HCT116 (cell line): Measurements from ENCODE around the gene SRSF3. TPM values are rescaled to one million over a fixed set of nuclear protein-coding genes. Genes with fewer than 3 reads are reported as not detected.

Experiments
- ATAC-seq: fragments of 200-7000 bp; cut with Tn5 transposase; 2 replicates; pipeline ENCODE4 v1.9.1; 2020; ENCODE audit warnings: mild to moderate bottlenecking, moderate library complexity
- BruUV-seq: library from RNA; stranded (reverse); fragments of 400-500 nt; replicated peaks from 2 replicates; lab custom pipeline; 2021; lab: Mats Ljungman, UMichigan
- CTCF ChIA-PET: fragments of 300-600 bp; sonication (Branson Sonifier 250); formaldehyde crosslinking; loops from one replicate; lab custom pipeline; 2021; ENCODE audit warnings: antibody characterized with exemption; lab: Charles Lee
- POLR2A ChIA-PET: fragments of 300-600, 350-600 bp; sonication (Branson Sonifier 250); formaldehyde crosslinking; loops from one replicate; lab custom pipeline; 2021; ENCODE audit warnings: antibody characterized with exemption; lab: Charles Lee
- RAD21 ChIA-PET, 2 experiments: fragments of 300-600 bp; sonication (Branson Sonifier 250); formaldehyde crosslinking; loops; one replicate each; lab custom pipeline; 2023; ENCODE audit warnings: low total read pairs in 2 of 2; ENCODE audit not compliant: uncharacterized antibody in 2 of 2, unreplicated experiment in 2 of 2, low non-redundant PET in 1 of 2; lab: Charles Lee
- DNase-seq: peaks from one replicate; pipeline ENCODE4 v3.0.0-alpha.2; 2010; ENCODE audit warnings: low read depth, low spot score
- H2AFZ ChIP-seq: fragments of 200-600 bp; shearing (Covaris generic), sonication (generic); 2 replicates; pipeline ENCODE4 v1.6.1; 2017; ENCODE audit warnings: low read depth, mixed run types, mixed read lengths, antibody characterized with exemption, low read length; ENCODE audit not compliant: poor library complexity, severe bottlenecking
- H3K27ac ChIP-seq: 2 replicates; pipeline ENCODE4 v1.5.1; 2012; ENCODE audit warnings: low read depth, low read length
- H3K27me3 ChIP-seq: fragments of 200-600 bp; sonication (generic); 2 replicates; pipeline ENCODE4 v1.6.1; 2016; ENCODE audit warnings: mixed run types, low read length, mixed read lengths; ENCODE audit not compliant: insufficient read depth
- H3K36me3 ChIP-seq, 2 experiments: fragments of 200-500 bp in 1 of 2; fragments of 200-600 bp in 1 of 2; sonication (Bioruptor generic) in 1 of 2; sonication (generic) in 1 of 2; 2 replicates each; pipeline versions ENCODE4 v1.5.1 to v1.6.1; 2014 to 2016; ENCODE audit warnings: low read length in 2 of 2, inconsistent platforms in 1 of 2, mixed read lengths in 1 of 2, mixed run types in 1 of 2; ENCODE audit not compliant: insufficient read depth in 2 of 2, control insufficient read depth in 1 of 2
- H3K4me1 ChIP-seq, 2 experiments: fragments of 200-600 bp in 1 of 2; sonication (generic) in 1 of 2; 2 replicates each; pipeline versions ENCODE4 v1.5.1 to v1.6.1; 2012 to 2017; ENCODE audit warnings: low read length in 2 of 2, inconsistent platforms in 1 of 2, mild to moderate bottlenecking in 1 of 2, mixed read lengths in 1 of 2, mixed run types in 1 of 2, moderate library complexity in 1 of 2; ENCODE audit not compliant: insufficient read depth in 2 of 2, control insufficient read depth in 1 of 2
- H3K4me2 ChIP-seq: fragments of 200-600 bp; sonication (generic); 2 replicates; pipeline ENCODE4 v1.6.1; 2017; ENCODE audit warnings: mixed run types, low read length, mixed read lengths
- H3K4me3 ChIP-seq, 2 experiments: fragments of 200-600 bp in 1 of 2; sonication (generic) in 1 of 2; replicated peaks in 1 of 2; 2 replicates each; pipeline ENCODE4 v1.5.1; 2011 to 2016; ENCODE audit warnings: low read length in 2 of 2, control low read depth in 1 of 2, low read depth in 1 of 2, mild to moderate bottlenecking in 1 of 2, mixed read lengths in 1 of 2, mixed run types in 1 of 2
- H3K79me2 ChIP-seq: fragments of 200-600 bp; sonication (generic); 2 replicates; pipeline ENCODE4 v1.6.1; 2017; ENCODE audit warnings: mild to moderate bottlenecking, mixed run types, low read length, moderate library complexity, mixed read lengths; ENCODE audit not compliant: insufficient read depth
- H3K9ac ChIP-seq: fragments of 200-600 bp; sonication (generic); 2 replicates; pipeline ENCODE4 v1.6.1; 2016; ENCODE audit warnings: low read length, mixed read lengths
- H3K9me2 ChIP-seq: fragments of 200-600 bp; sonication (generic), shearing (Covaris generic); 2 replicates; pipeline ENCODE4 v1.6.1; 2017; ENCODE audit warnings: mixed run types, mild to moderate bottlenecking, moderate library complexity; ENCODE audit not compliant: insufficient read depth
- H3K9me3 ChIP-seq, 2 experiments: fragments of 200-500 bp in 1 of 2; fragments of 200-600 bp in 1 of 2; sonication (Bioruptor generic) in 1 of 2; sonication (generic) in 1 of 2; 2 replicates each; pipeline ENCODE4 v1.6.1; 2014 to 2017; ENCODE audit warnings: low read length in 2 of 2, mixed read lengths in 2 of 2, inconsistent platforms in 1 of 2, low read depth in 1 of 2, mild to moderate bottlenecking in 1 of 2, mixed run types in 1 of 2, moderate library complexity in 1 of 2; ENCODE audit not compliant: control insufficient read depth in 1 of 2, insufficient read depth in 1 of 2
- H4K20me1 ChIP-seq: fragments of 200-600 bp; sonication (generic), shearing (Covaris generic); 2 replicates; pipeline ENCODE4 v1.6.1; 2017; ENCODE audit warnings: mixed run types, mild to moderate bottlenecking, moderate library complexity; ENCODE audit not compliant: insufficient read depth
- CBX3 ChIP-seq: IDR thresholded peaks from 2 replicates; pipeline ENCODE4 v1.6.1; 2012; ENCODE audit warnings: low read depth
- CEBPB ChIP-seq: IDR thresholded peaks from 2 replicates; pipeline ENCODE4 v1.6.1; 2012; ENCODE audit warnings: low read depth
- EGR1 ChIP-seq: IDR thresholded peaks from 2 replicates; pipeline ENCODE4 v1.6.1; 2012; ENCODE audit warnings: low read depth
- ELF1 ChIP-seq: IDR thresholded peaks from 2 replicates; pipeline ENCODE4 v1.6.1; 2012; ENCODE audit warnings: low read depth, borderline replicate concordance
- EZH2 ChIP-seq: fragments of 200-600 bp; sonication (generic); IDR thresholded peaks from 2 replicates; pipeline ENCODE4 v1.6.1; 2017; ENCODE audit warnings: antibody characterized with exemption, mixed run types
- EZH2phosphoT487 ChIP-seq: fragments of 200-600 bp; IDR thresholded peaks from 2 replicates; pipeline ENCODE4 v1.6.1; 2018; ENCODE audit warnings: antibody characterized with exemption, borderline replicate concordance
- FOSL1 ChIP-seq: IDR thresholded peaks from 2 replicates; pipeline ENCODE4 v1.6.1; 2012; ENCODE audit warnings: low read depth
- JUND ChIP-seq: IDR thresholded peaks from 2 replicates; pipeline ENCODE4 v1.6.1; 2012
- POLR2A ChIP-seq: IDR thresholded peaks from 2 replicates; pipeline ENCODE4 v1.7.0; 2011; ENCODE audit warnings: borderline replicate concordance; ENCODE audit not compliant: insufficient read depth, insufficient read length; ENCODE audit errors: extremely low read depth
- POLR2AphosphoS5 ChIP-seq: IDR thresholded peaks from 2 replicates; pipeline ENCODE4 v1.6.1; 2011; ENCODE audit warnings: mild to moderate bottlenecking, low read depth, low read length, moderate library complexity
- SP1 ChIP-seq: IDR thresholded peaks from 2 replicates; pipeline ENCODE4 v1.6.1; 2012; ENCODE audit warnings: low read depth
- TCF7L2 ChIP-seq: IDR thresholded peaks from 2 replicates; pipeline ENCODE4 v1.7.0; 2011; ENCODE audit warnings: borderline replicate concordance, inconsistent platforms; ENCODE audit not compliant: insufficient read depth, insufficient read length; ENCODE audit errors: extremely low read depth
- YY1 ChIP-seq: IDR thresholded peaks from 2 replicates; pipeline ENCODE4 v1.6.1; 2011; ENCODE audit warnings: low read length, low read depth, moderate library complexity, mild to moderate bottlenecking; ENCODE audit not compliant: insufficient replicate concordance; ENCODE audit errors: extremely low read depth
- ZBTB33 ChIP-seq: IDR thresholded peaks from 2 replicates; pipeline ENCODE4 v1.6.1; 2011; ENCODE audit warnings: mild to moderate bottlenecking, low read length, moderate library complexity; ENCODE audit not compliant: insufficient replicate concordance; ENCODE audit errors: extremely low read depth
- ZFX ChIP-seq: fragments of 450-650 bp; IDR thresholded peaks from 2 replicates; pipeline ENCODE4 v1.6.1; 2017
- ZNF274 ChIP-seq: fragments of 200-500 bp; sonication (Bioruptor generic); IDR thresholded peaks from 2 replicates; pipeline ENCODE4 v1.6.1; 2014; ENCODE audit warnings: mild to moderate bottlenecking, low read depth, low read length, inconsistent platforms
- intact Hi-C: fragments of 100-400 bp; cut with micrococcal nuclease; formaldehyde crosslinking; loops from 2 replicates; pipeline ENCODE4 v1.10.0; 2022
- total RNA-seq: library from RNA; stranded (reverse); gene quantifications from one replicate; pipeline ENCODE4 v1.2.1, GENCODE V29; 2021; ENCODE audit not compliant: unreplicated experiment
- TF ChIP-seq, protein P1 (sequence below), 3 experiments: fragments of 200-600 bp in 1 of 3; sonication (generic) in 1 of 3; IDR thresholded peaks in 2 of 3; conservative IDR thresholded peaks in 1 of 3; 2 replicates each; pipeline ENCODE4 v1.5.1; 2012 to 2017; ENCODE audit warnings: low read depth in 2 of 3, low read length in 2 of 3, antibody characterized with exemption in 1 of 3, borderline replicate concordance in 1 of 3, control low read depth in 1 of 3, mild to moderate bottlenecking in 1 of 3, mixed read lengths in 1 of 3, mixed run types in 1 of 3, moderate library complexity in 1 of 3; ENCODE audit not compliant: insufficient read depth in 1 of 3
- TF ChIP-seq, protein P2 (sequence below): IDR thresholded peaks from 2 replicates; pipeline ENCODE4 v1.6.1; 2012; ENCODE audit warnings: low read depth

SRSF3 gene
- total RNA-seq, 1 experiment from 2014 or later: 362 TPM

GRCh38 chr6:36563237-36563927 lies 30.8 kb upstream of the SRSF3 start (continued):
- TF ChIP-seq POLR2AphosphoS5 (no peak), EZH2 (no peak), ZNF274 (no peak)

- POLR2A ChIA-PET: no interaction called here
- TF ChIP-seq POLR2AphosphoS5: no peak
- TF ChIP-seq, protein P1, sequence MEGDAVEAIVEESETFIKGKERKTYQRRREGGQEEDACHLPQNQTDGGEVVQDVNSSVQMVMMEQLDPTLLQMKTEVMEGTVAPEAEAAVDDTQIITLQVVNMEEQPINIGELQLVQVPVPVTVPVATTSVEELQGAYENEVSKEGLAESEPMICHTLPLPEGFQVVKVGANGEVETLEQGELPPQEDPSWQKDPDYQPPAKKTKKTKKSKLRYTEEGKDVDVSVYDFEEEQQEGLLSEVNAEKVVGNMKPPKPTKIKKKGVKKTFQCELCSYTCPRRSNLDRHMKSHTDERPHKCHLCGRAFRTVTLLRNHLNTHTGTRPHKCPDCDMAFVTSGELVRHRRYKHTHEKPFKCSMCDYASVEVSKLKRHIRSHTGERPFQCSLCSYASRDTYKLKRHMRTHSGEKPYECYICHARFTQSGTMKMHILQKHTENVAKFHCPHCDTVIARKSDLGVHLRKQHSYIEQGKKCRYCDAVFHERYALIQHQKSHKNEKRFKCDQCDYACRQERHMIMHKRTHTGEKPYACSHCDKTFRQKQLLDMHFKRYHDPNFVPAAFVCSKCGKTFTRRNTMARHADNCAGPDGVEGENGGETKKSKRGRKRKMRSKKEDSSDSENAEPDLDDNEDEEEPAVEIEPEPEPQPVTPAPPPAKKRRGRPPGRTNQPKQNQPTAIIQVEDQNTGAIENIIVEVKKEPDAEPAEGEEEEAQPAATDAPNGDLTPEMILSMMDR (IDR thresholded peaks at IDR 0.05 in 2 of 3, conservative IDR thresholded peaks at IDR 0.05 in 1 of 3; ENCODE audit: borderline replicate concordance in 1 of 3, insufficient read depth in 1 of 3, low read depth in 2 of 3, low read length in 2 of 3): no peak
- TF ChIP-seq YY1: no peak
- TF ChIP-seq EZH2phosphoT487: no peak
- no peak for TF ChIP-seq POLR2A
- TF ChIP-seq, protein P2, sequence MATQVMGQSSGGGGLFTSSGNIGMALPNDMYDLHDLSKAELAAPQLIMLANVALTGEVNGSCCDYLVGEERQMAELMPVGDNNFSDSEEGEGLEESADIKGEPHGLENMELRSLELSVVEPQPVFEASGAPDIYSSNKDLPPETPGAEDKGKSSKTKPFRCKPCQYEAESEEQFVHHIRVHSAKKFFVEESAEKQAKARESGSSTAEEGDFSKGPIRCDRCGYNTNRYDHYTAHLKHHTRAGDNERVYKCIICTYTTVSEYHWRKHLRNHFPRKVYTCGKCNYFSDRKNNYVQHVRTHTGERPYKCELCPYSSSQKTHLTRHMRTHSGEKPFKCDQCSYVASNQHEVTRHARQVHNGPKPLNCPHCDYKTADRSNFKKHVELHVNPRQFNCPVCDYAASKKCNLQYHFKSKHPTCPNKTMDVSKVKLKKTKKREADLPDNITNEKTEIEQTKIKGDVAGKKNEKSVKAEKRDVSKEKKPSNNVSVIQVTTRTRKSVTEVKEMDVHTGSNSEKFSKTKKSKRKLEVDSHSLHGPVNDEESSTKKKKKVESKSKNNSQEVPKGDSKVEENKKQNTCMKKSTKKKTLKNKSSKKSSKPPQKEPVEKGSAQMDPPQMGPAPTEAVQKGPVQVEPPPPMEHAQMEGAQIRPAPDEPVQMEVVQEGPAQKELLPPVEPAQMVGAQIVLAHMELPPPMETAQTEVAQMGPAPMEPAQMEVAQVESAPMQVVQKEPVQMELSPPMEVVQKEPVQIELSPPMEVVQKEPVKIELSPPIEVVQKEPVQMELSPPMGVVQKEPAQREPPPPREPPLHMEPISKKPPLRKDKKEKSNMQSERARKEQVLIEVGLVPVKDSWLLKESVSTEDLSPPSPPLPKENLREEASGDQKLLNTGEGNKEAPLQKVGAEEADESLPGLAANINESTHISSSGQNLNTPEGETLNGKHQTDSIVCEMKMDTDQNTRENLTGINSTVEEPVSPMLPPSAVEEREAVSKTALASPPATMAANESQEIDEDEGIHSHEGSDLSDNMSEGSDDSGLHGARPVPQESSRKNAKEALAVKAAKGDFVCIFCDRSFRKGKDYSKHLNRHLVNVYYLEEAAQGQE: no peak
- TF ChIP-seq ZBTB33: no peak
- no peak for TF ChIP-seq ZNF274
- no peak for TF ChIP-seq EZH2
- no peak for TF ChIP-seq CEBPB
- TF ChIP-seq SP1: no peak
- no peak for TF ChIP-seq FOSL1
- no peak for TF ChIP-seq ELF1
- TF ChIP-seq JUND: no peak
- TF ChIP-seq ZFX: no peak
- no peak for TF ChIP-seq CBX3
- no peak for TF ChIP-seq EGR1
- no peak for TF ChIP-seq TCF7L2
Measured at GRCh38 chr6:36563928-36564284, 30.3 kb upstream of the SRSF3 start.

More at GRCh38 chr6:36563928-36564284, 30.3 kb upstream of the SRSF3 start:
- Histone ChIP-seq H3K4me1 (peaks cover 0 to 10% of the 10 kb centered on the region in 2 experiments; a peak in 3 of 4 replicates), H3K27ac (no peak overlapping the region), H3K4me2 (no peak overlapping the region), H3K9me2 (no peaks in the 10 kb centered on the region), H3K9me3 (no peaks in the 10 kb centered on the region), H3K27me3 (no peaks in the 10 kb centered on the region), H3K4me3 (no peak overlapping the region), H2AFZ (no peak overlapping the region), H3K79me2 (no peaks in the 10 kb centered on the region), H3K36me3 (no peaks in the 10 kb centered on the region), H3K9ac (no peak overlapping the region), H4K20me1 (no peaks in the 10 kb centered on the region)
- ChIA-PET RAD21 (no interaction called here), CTCF (no interaction called here)
- intact Hi-C loops: no loop called here
- ATAC-seq (no peak), DNase-seq (no peak)
- BruUV-seq: no TSS peak
